Measurements from ENCODE around the gene RMRP.

DNA sequence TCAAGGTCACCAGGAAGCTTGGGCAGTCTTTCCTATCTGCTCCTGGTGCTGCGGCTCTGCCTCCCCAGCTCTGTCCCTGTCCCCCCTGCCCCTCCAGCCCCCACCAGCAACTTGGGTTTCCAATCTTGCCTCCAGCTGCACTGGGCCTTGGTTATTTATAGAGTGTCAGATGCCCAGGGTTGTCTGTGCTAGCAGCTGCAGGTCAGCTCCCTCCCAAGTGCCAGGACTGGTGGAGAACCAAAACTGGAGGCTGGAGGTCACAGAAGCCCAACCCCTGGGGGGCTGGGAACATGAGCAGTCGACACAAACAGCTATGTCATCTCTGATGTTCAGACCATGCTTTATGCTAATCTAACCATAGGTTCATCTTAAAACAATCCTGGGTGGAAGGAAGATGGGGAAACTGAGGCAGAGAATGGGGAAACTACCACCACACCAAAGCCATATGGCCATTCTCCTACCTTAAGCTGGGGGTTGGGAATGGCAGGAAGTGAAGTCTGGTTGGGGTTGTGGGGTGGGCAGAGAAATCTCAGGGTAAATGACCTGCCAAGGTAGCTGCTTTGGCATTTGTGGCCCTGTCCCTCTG lies 30.2 kb upstream of the RMRP start:
- TF ChIP-seq, protein P1, sequence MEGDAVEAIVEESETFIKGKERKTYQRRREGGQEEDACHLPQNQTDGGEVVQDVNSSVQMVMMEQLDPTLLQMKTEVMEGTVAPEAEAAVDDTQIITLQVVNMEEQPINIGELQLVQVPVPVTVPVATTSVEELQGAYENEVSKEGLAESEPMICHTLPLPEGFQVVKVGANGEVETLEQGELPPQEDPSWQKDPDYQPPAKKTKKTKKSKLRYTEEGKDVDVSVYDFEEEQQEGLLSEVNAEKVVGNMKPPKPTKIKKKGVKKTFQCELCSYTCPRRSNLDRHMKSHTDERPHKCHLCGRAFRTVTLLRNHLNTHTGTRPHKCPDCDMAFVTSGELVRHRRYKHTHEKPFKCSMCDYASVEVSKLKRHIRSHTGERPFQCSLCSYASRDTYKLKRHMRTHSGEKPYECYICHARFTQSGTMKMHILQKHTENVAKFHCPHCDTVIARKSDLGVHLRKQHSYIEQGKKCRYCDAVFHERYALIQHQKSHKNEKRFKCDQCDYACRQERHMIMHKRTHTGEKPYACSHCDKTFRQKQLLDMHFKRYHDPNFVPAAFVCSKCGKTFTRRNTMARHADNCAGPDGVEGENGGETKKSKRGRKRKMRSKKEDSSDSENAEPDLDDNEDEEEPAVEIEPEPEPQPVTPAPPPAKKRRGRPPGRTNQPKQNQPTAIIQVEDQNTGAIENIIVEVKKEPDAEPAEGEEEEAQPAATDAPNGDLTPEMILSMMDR (IDR thresholded peaks at IDR 0.05; ENCODE audit: insufficient read depth, low read length) = no peak
- no peak for TF ChIP-seq POLR2AphosphoS5 (IDR thresholded peaks at IDR 0.05; ENCODE audit: low read depth)
- TF ChIP-seq, protein P2, sequence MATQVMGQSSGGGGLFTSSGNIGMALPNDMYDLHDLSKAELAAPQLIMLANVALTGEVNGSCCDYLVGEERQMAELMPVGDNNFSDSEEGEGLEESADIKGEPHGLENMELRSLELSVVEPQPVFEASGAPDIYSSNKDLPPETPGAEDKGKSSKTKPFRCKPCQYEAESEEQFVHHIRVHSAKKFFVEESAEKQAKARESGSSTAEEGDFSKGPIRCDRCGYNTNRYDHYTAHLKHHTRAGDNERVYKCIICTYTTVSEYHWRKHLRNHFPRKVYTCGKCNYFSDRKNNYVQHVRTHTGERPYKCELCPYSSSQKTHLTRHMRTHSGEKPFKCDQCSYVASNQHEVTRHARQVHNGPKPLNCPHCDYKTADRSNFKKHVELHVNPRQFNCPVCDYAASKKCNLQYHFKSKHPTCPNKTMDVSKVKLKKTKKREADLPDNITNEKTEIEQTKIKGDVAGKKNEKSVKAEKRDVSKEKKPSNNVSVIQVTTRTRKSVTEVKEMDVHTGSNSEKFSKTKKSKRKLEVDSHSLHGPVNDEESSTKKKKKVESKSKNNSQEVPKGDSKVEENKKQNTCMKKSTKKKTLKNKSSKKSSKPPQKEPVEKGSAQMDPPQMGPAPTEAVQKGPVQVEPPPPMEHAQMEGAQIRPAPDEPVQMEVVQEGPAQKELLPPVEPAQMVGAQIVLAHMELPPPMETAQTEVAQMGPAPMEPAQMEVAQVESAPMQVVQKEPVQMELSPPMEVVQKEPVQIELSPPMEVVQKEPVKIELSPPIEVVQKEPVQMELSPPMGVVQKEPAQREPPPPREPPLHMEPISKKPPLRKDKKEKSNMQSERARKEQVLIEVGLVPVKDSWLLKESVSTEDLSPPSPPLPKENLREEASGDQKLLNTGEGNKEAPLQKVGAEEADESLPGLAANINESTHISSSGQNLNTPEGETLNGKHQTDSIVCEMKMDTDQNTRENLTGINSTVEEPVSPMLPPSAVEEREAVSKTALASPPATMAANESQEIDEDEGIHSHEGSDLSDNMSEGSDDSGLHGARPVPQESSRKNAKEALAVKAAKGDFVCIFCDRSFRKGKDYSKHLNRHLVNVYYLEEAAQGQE (IDR thresholded peaks at IDR 0.05; ENCODE audit: insufficient replicate concordance, low read depth) = no peak
- no peak for TF ChIP-seq SPI1 (IDR thresholded peaks at IDR 0.05; ENCODE audit: borderline replicate concordance, low read depth)

Data from HL-60 (cell line).